Measurements from ENCODE around the gene ZSCAN23. TPM values are rescaled to one million over a fixed set of nuclear protein-coding genes. Genes with fewer than 3 reads are reported as not detected.

Gene ZSCAN23
- total and polyA plus RNA-seq, 9 of the 15 experiments (the other 6 are each of a cell fraction or from before 2014, with no cell fraction given) = 0.05 to 0.29 (median 0.21) TPM; not detected in 1

DNA sequence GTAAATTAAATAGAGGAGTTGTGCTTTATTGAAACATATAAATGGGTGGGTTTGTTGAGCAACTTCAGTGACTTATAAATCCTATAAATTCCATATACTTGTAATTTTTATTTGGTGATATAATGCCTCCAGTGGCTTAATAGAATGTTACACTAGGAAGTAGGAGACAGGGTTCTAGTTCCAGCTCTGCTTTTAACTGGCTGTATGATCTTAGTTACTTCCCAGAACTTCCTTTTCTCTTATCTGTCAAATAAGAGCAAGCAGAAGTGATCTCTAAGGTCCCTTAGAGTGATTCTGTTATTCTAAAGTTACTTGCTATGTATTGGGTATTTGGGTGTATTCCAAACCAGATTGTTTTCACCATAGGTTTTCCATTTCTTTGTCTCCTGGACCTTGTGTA lies 10.2 kb downstream of the ZSCAN23 start (continued):
- TF ChIP-seq, protein P1, sequence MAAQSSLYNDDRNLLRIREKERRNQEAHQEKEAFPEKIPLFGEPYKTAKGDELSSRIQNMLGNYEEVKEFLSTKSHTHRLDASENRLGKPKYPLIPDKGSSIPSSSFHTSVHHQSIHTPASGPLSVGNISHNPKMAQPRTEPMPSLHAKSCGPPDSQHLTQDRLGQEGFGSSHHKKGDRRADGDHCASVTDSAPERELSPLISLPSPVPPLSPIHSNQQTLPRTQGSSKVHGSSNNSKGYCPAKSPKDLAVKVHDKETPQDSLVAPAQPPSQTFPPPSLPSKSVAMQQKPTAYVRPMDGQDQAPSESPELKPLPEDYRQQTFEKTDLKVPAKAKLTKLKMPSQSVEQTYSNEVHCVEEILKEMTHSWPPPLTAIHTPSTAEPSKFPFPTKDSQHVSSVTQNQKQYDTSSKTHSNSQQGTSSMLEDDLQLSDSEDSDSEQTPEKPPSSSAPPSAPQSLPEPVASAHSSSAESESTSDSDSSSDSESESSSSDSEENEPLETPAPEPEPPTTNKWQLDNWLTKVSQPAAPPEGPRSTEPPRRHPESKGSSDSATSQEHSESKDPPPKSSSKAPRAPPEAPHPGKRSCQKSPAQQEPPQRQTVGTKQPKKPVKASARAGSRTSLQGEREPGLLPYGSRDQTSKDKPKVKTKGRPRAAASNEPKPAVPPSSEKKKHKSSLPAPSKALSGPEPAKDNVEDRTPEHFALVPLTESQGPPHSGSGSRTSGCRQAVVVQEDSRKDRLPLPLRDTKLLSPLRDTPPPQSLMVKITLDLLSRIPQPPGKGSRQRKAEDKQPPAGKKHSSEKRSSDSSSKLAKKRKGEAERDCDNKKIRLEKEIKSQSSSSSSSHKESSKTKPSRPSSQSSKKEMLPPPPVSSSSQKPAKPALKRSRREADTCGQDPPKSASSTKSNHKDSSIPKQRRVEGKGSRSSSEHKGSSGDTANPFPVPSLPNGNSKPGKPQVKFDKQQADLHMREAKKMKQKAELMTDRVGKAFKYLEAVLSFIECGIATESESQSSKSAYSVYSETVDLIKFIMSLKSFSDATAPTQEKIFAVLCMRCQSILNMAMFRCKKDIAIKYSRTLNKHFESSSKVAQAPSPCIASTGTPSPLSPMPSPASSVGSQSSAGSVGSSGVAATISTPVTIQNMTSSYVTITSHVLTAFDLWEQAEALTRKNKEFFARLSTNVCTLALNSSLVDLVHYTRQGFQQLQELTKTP (IDR thresholded peaks at IDR 0.05; ENCODE audit: low read depth in 1 of 2, partially characterized antibody in 2 of 2) = no peak

DNA sequence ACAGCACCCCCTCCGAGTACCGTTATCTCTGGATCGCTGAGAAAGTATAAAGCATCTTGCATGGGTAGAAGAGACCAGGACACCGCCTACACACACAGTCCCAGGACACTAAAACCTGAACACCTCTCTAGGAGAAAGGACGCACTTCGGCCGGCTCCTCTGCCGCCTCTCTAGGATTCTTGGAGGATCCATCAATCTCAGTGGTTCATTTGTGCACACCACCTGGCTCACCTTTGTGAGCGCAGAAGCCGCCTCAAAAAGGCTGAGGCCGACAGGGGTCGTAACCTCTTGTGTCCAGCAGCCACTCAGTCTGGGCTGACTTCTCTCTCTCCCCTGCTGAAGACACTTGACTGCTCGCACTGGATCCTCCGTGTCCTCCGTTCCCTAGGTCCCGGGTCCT lies 13.5 kb downstream of the ZSCAN23 start:
- Histone ChIP-seq H3K9ac (ENCODE audit: insufficient read depth in 1 of 2, low read depth in 2 of 2, low read length in 2 of 2) (no peak overlapping the region), H3K9me3 (replicated peaks; ENCODE audit: control insufficient read depth, insufficient read depth, low read depth, low read length) (no peaks in the 10 kb centered on the region), H3K27me3 (ENCODE audit: control insufficient read depth in 2 of 2, insufficient read depth in 2 of 2, low read length in 2 of 2) (no peaks in the 10 kb centered on the region), H3K4me2 (ENCODE audit: insufficient read depth, low read length) (no peak overlapping the region; the same call in 1 of the 2 replicates), H3K4me1 (replicated peaks in 1 of 2; ENCODE audit: control insufficient read depth in 2 of 2, insufficient read depth in 2 of 2, low read length in 2 of 2) (peaks cover 5 to 6% of the 10 kb centered on the region in 2 experiments; a peak in 3 of 5 replicates), H3K4me3 (no peak overlapping the region), H3K27ac (ENCODE audit: extremely low read depth, low read depth, low read length) (no peak overlapping the region), H4K20me1 (replicated peaks; ENCODE audit: control insufficient read depth, insufficient read depth, low read length) (no peaks in the 10 kb centered on the region), H3K79me2 (ENCODE audit: control insufficient read depth, insufficient read depth, low read length) (no peaks in the 10 kb centered on the region), H3K36me3 (ENCODE audit: control insufficient read depth, insufficient read depth, low read length) (no peaks in the 10 kb centered on the region), H3K9me1 (ENCODE audit: control insufficient read depth, insufficient read depth, low read length) (no peaks in the 10 kb centered on the region), H2AFZ (ENCODE audit: low read depth, low read length) (no peak overlapping the region)
- DNase-seq (ENCODE audit: extremely low read depth in 1 of 4, low spot score in 3 of 4) = no peak
- no TSS peak for BruUV-seq (replicated peaks)
- intact Hi-C loops (cut with micrococcal nuclease) = no loop called here
- no peak for FAIRE-seq
- in situ Hi-C loops (cut with MboI) = no loop called here
- WGBS (ENCODE audit: insufficient coverage, low coverage, missing lambda C conversion rate) = 65% methylated on average over 14 of the region's 16 CpGs
- peak; percentile 14; the same call in 2 of the 3 replicates for ATAC-seq
- ChIA-PET CTCF (ENCODE audit: low intra/inter-chr PET ratio) (no interaction called here), POLR2A (no interaction called here)
- TF ChIP-seq DIDO1 (tag; IDR thresholded peaks at IDR 0.05; ENCODE audit: low read depth) = no peak
- TF ChIP-seq THRB (CRISPR knock-in tag; conservative IDR thresholded peaks at IDR 0.05) = no peak
- TF ChIP-seq NCOA4 (IDR thresholded peaks at IDR 0.05; ENCODE audit: partially characterized antibody) = no peak
- TF ChIP-seq SMARCA5 (IDR thresholded peaks at IDR 0.05) = no peak
- TF ChIP-seq THRA (IDR thresholded peaks at IDR 0.05) = no peak
- TF ChIP-seq NCOA2 (IDR thresholded peaks at IDR 0.05; ENCODE audit: partially characterized antibody in 2 of 2) = no peak
- TF ChIP-seq KLF1 (tag; IDR thresholded peaks at IDR 0.05) = no peak
- TF ChIP-seq TRIM28 (IDR thresholded peaks at IDR 0.05) = no peak
- no peak for TF ChIP-seq EP400 (IDR thresholded peaks at IDR 0.05)
- TF ChIP-seq HCFC1 (IDR thresholded peaks at IDR 0.05; ENCODE audit: low read depth, low read length) = no peak
- TF ChIP-seq ZNF232 (CRISPR knock-in tag; IDR thresholded peaks at IDR 0.05) = no peak
- no peak for TF ChIP-seq HMG20B (CRISPR knock-in tag; IDR thresholded peaks at IDR 0.05)
- TF ChIP-seq ILF3 (IDR thresholded peaks at IDR 0.05; ENCODE audit: borderline replicate concordance) = no peak
- no peak for TF ChIP-seq ATF2 (CRISPR knock-in tag; IDR thresholded peaks at IDR 0.05)
